ENCODE results near the gene EPB41L1.

The EPB41L1 gene

DNA sequence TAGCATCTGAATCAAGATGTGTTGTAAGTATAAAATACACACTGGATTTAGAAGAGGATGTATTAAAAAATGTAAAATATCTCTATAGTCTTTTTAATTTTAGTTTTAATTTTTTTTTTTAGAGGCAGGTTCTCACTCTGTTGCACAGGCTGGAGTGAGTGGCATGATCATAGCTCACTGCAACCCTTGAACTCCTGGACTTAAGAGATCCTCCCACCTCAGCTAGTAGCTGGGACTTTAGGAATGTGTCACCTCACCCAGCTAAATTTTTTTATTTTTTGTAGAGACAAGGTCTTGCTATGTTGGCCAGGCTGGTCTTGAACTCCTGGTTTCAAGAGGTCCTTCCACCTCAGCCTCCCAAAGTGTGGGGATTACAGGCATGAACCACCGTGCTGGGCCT is 46.7 kb upstream of the EPB41L1 start:
- no peak overlapping the region for H3K14ac ChIP-seq (ENCODE audit: low read length)
- H3K4me3 ChIP-seq (ENCODE audit: low read length in 2 of 2) = no peak overlapping the region
- no peak overlapping the region for H3K4me2 ChIP-seq (ENCODE audit: insufficient read depth, low read length, poor library complexity, severe bottlenecking)
- H4K8ac ChIP-seq (ENCODE audit: low read depth, low read length) = no peak overlapping the region
- no peak overlapping the region for H2BK120ac ChIP-seq (ENCODE audit: low read depth, low read length)
- no peak overlapping the region for H3K23ac ChIP-seq (ENCODE audit: low read depth, low read length, poor library complexity)
- H4K91ac ChIP-seq (ENCODE audit: low read depth, low read length, poor library complexity) = no peak overlapping the region
- H3K9ac ChIP-seq (ENCODE audit: low read depth, low read length, poor library complexity) = no peak overlapping the region
- no peak overlapping the region for H3K4ac ChIP-seq (ENCODE audit: low read length)
- H3K18ac ChIP-seq (ENCODE audit: low read length) = no peak overlapping the region
- H2AFZ ChIP-seq (ENCODE audit: low read length) = no peak overlapping the region
- no peak overlapping the region for H2BK15ac ChIP-seq (ENCODE audit: low read length)
- H2BK5ac ChIP-seq (ENCODE audit: low read length) = no peak overlapping the region
- WGBS, 2 donors (ENCODE audit: extremely low coverage in 2 of 2, insufficient read length in 2 of 2, insufficient replicate concordance in 1 of 2) = no CpG with 5 or more reads among the region's 1 CpG
- DNase-seq (ENCODE audit: low spot score) = no peak
- H3K79me1 ChIP-seq (ENCODE audit: low read depth, low read length) = peaks cover 4% of the 10 kb centered on the region
- H3K9me3 ChIP-seq (replicated peaks in 1 of 2; ENCODE audit: control insufficient read depth in 2 of 2, insufficient read depth in 1 of 2, low read depth in 1 of 2, low read length in 2 of 2) = no peaks in the 10 kb centered on the region
- H3K27me3 ChIP-seq (ENCODE audit: control insufficient read depth in 3 of 3, insufficient read depth in 3 of 3, low read depth in 1 of 3, low read length in 3 of 3) = no peaks in the 10 kb centered on the region
- H3K27ac ChIP-seq (replicated peaks; ENCODE audit: low read length) = no peak overlapping the region
- H2AK5ac ChIP-seq (ENCODE audit: low read depth, low read length) = no peak overlapping the region
- peaks cover 0 to 6% of the 10 kb centered on the region in 2 donors for H3K4me1 ChIP-seq (ENCODE audit: control insufficient read depth in 2 of 2, insufficient read depth in 1 of 2, low read depth in 1 of 2, low read length in 2 of 2)
- H3K36me3 ChIP-seq (replicated peaks in 1 of 2; ENCODE audit: control insufficient read depth in 2 of 2, insufficient read depth in 2 of 2, low read length in 2 of 2) = peaks cover 3 to 36% of the 10 kb centered on the region in 2 donors
- no peak overlapping the region for H2BK12ac ChIP-seq (ENCODE audit: low read length)

DNA sequence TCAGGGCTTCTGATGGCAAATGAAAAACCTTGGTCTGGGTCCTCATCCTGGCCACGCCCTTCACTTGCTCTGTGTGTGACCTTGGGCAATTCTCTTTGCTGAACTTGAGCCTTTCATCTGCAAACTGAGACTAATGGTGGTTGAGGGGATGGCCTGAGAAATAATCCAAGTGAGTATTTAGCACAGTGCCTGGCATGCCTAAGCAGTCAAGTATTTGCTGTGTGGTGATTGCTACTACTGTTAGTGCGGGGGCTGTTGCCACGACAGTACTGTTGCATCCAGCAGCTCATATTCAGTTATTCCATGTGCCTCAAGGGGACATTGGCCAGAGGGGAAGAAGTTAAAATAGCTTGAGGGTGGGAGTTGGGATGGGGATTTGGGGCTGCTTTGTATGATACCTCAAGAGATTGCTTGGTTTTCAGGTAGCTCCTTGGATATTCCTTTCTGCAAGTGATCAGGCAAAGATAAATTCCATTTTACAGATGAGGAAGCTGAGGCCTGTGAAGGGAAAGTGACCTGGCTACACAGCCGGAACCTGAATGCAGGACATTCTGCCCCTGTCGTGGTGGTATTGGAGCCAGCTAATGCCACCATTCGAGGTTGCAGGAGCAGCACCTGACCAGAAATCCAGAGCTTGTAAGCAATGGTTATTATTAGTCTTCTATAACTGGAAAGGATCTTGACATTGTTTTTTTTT is 45.1 kb upstream of the EPB41L1 start:
- Histone ChIP-seq H3K27me3 (ENCODE audit: control insufficient read depth in 3 of 3, insufficient read depth in 3 of 3, low read depth in 1 of 3, low read length in 3 of 3) (no peaks in the 10 kb centered on the region), H3K14ac (ENCODE audit: low read length) (no peak overlapping the region), H3K23ac (ENCODE audit: low read depth, low read length, poor library complexity) (no peak overlapping the region), H3K4me3 (ENCODE audit: low read length in 2 of 2) (no peak overlapping the region), H3K9ac (ENCODE audit: low read depth, low read length, poor library complexity) (no peak overlapping the region), H3K36me3 (replicated peaks in 1 of 2; ENCODE audit: control insufficient read depth in 2 of 2, insufficient read depth in 2 of 2, low read length in 2 of 2) (peaks cover 3 to 40% of the 10 kb centered on the region in 2 donors), H3K4me2 (ENCODE audit: insufficient read depth, low read length, poor library complexity, severe bottlenecking) (no peak overlapping the region), H2BK5ac (ENCODE audit: low read length) (no peak overlapping the region), H2AFZ (ENCODE audit: low read length) (no peak overlapping the region), H4K8ac (ENCODE audit: low read depth, low read length) (no peak overlapping the region), H3K27ac (replicated peaks; ENCODE audit: low read length) (no peak overlapping the region), H2BK15ac (ENCODE audit: low read length) (no peak overlapping the region), H3K79me1 (ENCODE audit: low read depth, low read length) (peaks cover 4% of the 10 kb centered on the region), H2BK120ac (ENCODE audit: low read depth, low read length) (no peak overlapping the region), H3K9me3 (replicated peaks in 1 of 2; ENCODE audit: control insufficient read depth in 2 of 2, insufficient read depth in 1 of 2, low read depth in 1 of 2, low read length in 2 of 2) (no peaks in the 10 kb centered on the region), H4K91ac (ENCODE audit: low read depth, low read length, poor library complexity) (no peak overlapping the region), H3K4ac (ENCODE audit: low read length) (no peak overlapping the region), H3K18ac (ENCODE audit: low read length) (no peak overlapping the region), H2AK5ac (ENCODE audit: low read depth, low read length) (no peak overlapping the region), H3K4me1 (ENCODE audit: control insufficient read depth in 2 of 2, insufficient read depth in 1 of 2, low read depth in 1 of 2, low read length in 2 of 2) (peaks cover 0 to under 1% of the 10 kb centered on the region in 2 donors), H2BK12ac (ENCODE audit: low read length) (no peak overlapping the region)
- no peak for DNase-seq (ENCODE audit: low spot score)
- WGBS, 2 donors (ENCODE audit: extremely low coverage in 2 of 2, insufficient read length in 2 of 2, insufficient replicate concordance in 1 of 2) = no CpG with 5 or more reads among the region's 6 CpGs

DNA sequence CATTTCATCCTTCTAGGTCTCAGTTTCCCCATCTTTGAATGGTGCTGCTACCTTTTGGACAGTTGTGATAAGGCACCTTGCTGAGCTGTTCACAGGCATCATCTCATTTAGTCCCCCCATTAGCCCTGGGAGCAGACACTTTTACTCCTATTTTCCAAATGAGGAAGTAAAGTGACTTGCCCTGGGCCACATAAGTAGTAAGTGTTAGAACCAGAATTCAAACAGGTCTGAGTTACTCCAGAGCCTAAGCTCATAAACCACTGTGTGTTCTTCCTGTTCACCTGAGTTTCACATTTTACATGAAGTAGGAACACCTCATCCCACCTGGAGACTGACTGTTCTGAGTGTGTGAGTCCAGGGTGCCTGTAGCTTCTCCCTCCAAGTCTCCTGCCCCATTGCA is 43.5 kb upstream of the EPB41L1 start:
- H2AK5ac ChIP-seq (ENCODE audit: low read depth, low read length) = no peak overlapping the region

DNA sequence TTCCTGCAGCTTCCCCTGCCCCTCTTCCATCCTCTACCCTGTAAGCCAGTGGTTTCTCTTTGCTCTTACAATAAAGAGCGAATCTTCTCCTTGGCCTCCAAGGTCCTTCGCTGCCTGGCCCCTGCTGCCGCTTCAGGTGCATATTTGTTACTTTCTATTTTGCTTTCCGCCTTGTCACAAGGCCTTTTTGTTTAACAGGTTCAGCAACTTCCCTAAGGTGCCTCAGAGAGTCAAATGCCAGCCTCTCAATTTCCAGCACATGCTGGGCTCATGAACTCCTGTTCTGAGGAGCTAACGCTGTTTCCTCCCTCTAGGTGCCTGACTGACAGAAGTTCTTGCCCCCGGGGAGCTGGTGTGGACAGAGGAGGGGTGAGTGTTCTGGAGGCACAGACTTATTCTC is 42.4 kb upstream of the EPB41L1 start:
- no peak overlapping the region for H3K9ac ChIP-seq (ENCODE audit: low read depth, low read length, poor library complexity)
- H4K8ac ChIP-seq (ENCODE audit: low read depth, low read length) = no peak overlapping the region
- H2BK5ac ChIP-seq (ENCODE audit: low read length) = no peak overlapping the region
- no peak overlapping the region for H2BK12ac ChIP-seq (ENCODE audit: low read length)
- H3K14ac ChIP-seq (ENCODE audit: low read length) = no peak overlapping the region
- H3K9me3 ChIP-seq (replicated peaks in 1 of 2; ENCODE audit: control insufficient read depth in 2 of 2, insufficient read depth in 1 of 2, low read depth in 1 of 2, low read length in 2 of 2) = no peaks in the 10 kb centered on the region
- no peak overlapping the region for H2AFZ ChIP-seq (ENCODE audit: low read length)
- no peak overlapping the region for H4K91ac ChIP-seq (ENCODE audit: low read depth, low read length, poor library complexity)
- peaks cover 3 to 40% of the 10 kb centered on the region in 2 donors for H3K36me3 ChIP-seq (replicated peaks in 1 of 2; ENCODE audit: control insufficient read depth in 2 of 2, insufficient read depth in 2 of 2, low read length in 2 of 2)
- no peaks in the 10 kb centered on the region for H3K27me3 ChIP-seq (ENCODE audit: control insufficient read depth in 3 of 3, insufficient read depth in 3 of 3, low read depth in 1 of 3, low read length in 3 of 3)
- H2AK5ac ChIP-seq (ENCODE audit: low read depth, low read length) = no peak overlapping the region
- no peak overlapping the region for H2BK15ac ChIP-seq (ENCODE audit: low read length)
- H3K4ac ChIP-seq (ENCODE audit: low read length) = no peak overlapping the region
- H3K79me1 ChIP-seq (ENCODE audit: low read depth, low read length) = no peaks in the 10 kb centered on the region
- no peak overlapping the region for H3K4me3 ChIP-seq (ENCODE audit: low read length in 2 of 2)
- H3K27ac ChIP-seq (replicated peaks; ENCODE audit: low read length) = no peak overlapping the region
- H3K4me2 ChIP-seq (ENCODE audit: insufficient read depth, low read length, poor library complexity, severe bottlenecking) = no peak overlapping the region
- H3K23ac ChIP-seq (ENCODE audit: low read depth, low read length, poor library complexity) = no peak overlapping the region
- H3K18ac ChIP-seq (ENCODE audit: low read length) = no peak overlapping the region
- no peaks in the 10 kb centered on the region for H3K4me1 ChIP-seq (ENCODE audit: control insufficient read depth in 2 of 2, insufficient read depth in 1 of 2, low read depth in 1 of 2, low read length in 2 of 2)
- no CpG with 5 or more reads among the region's 6 CpGs for WGBS, 2 donors (ENCODE audit: extremely low coverage in 2 of 2, insufficient read length in 2 of 2, insufficient replicate concordance in 1 of 2)
- H2BK120ac ChIP-seq (ENCODE audit: low read depth, low read length) = no peak overlapping the region
- no peak for DNase-seq (ENCODE audit: low spot score)

More for the DNA sequence above, 43.5 kb upstream of the EPB41L1 start:
- no peak overlapping the region for H3K4me2 ChIP-seq (ENCODE audit: insufficient read depth, low read length, poor library complexity, severe bottlenecking)
- H3K18ac ChIP-seq (ENCODE audit: low read length) = no peak overlapping the region
- H2BK5ac ChIP-seq (ENCODE audit: low read length) = no peak overlapping the region
- no peak overlapping the region for H2AFZ ChIP-seq (ENCODE audit: low read length)
- H2BK12ac ChIP-seq (ENCODE audit: low read length) = no peak overlapping the region
- no peak overlapping the region for H4K8ac ChIP-seq (ENCODE audit: low read depth, low read length)
- H3K23ac ChIP-seq (ENCODE audit: low read depth, low read length, poor library complexity) = no peak overlapping the region
- H2BK15ac ChIP-seq (ENCODE audit: low read length) = no peak overlapping the region
- no peaks in the 10 kb centered on the region for H3K4me1 ChIP-seq (ENCODE audit: control insufficient read depth in 2 of 2, insufficient read depth in 1 of 2, low read depth in 1 of 2, low read length in 2 of 2)
- peaks cover 3 to 40% of the 10 kb centered on the region in 2 donors for H3K36me3 ChIP-seq (replicated peaks in 1 of 2; ENCODE audit: control insufficient read depth in 2 of 2, insufficient read depth in 2 of 2, low read length in 2 of 2)
- no peak overlapping the region for H3K27ac ChIP-seq (replicated peaks; ENCODE audit: low read length)
- no peak overlapping the region for H3K4me3 ChIP-seq (ENCODE audit: low read length in 2 of 2)
- no peaks in the 10 kb centered on the region for H3K27me3 ChIP-seq (ENCODE audit: control insufficient read depth in 3 of 3, insufficient read depth in 3 of 3, low read depth in 1 of 3, low read length in 3 of 3)
- no peak overlapping the region for H3K9ac ChIP-seq (ENCODE audit: low read depth, low read length, poor library complexity)
- H4K91ac ChIP-seq (ENCODE audit: low read depth, low read length, poor library complexity) = no peak overlapping the region
- no peak for DNase-seq (ENCODE audit: low spot score)
- H3K14ac ChIP-seq (ENCODE audit: low read length) = no peak overlapping the region
- no peak overlapping the region for H2BK120ac ChIP-seq (ENCODE audit: low read depth, low read length)
- H3K79me1 ChIP-seq (ENCODE audit: low read depth, low read length) = peaks cover 4% of the 10 kb centered on the region
- no peaks in the 10 kb centered on the region for H3K9me3 ChIP-seq (replicated peaks in 1 of 2; ENCODE audit: control insufficient read depth in 2 of 2, insufficient read depth in 1 of 2, low read depth in 1 of 2, low read length in 2 of 2)
- H3K4ac ChIP-seq (ENCODE audit: low read length) = no peak overlapping the region

Data from neuronal stem cell (in vitro differentiated cells).